ENCODE measurements around the gene ADAMTS17. TPM values are rescaled to one million over a fixed set of nuclear protein-coding genes. Genes with fewer than 3 reads are reported as not detected.

The ADAMTS17 gene
- total and polyA plus RNA-seq, 9 of the 15 experiments (the other 6 are each of a cell fraction or from before 2014, with no cell fraction given), result 0.01 to 0.14 (median 0.07) TPM; not detected in 6

DNA sequence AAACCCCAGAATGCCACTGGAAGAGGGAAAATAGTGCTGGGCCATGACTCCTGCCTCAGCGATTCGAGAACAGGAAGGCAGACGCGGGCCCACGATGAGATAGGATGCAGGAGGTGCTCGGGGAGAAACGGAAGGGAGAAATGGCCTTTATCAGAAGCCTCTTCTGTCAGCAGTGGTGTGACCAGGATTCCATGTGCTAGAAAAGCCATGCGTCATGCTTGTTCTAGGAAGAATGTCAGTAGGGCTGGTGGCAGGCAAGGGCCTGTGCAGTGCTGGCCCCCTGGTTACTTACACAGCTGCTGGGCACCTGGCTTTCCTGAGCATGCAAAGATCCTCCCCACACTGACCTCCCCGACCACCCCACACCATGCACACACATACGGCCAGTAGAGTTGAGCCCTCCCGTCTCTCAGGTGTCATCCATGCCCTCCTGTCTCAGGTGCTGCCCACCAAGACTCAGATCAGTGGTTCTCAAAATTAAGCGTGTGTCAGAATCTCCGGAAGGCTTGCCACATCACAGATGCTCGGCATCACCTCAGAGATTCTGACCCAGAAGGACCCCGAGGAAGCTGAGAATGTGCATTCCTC is 106.7 kb downstream of the ADAMTS17 start (continued):
- TF ChIP-seq ZNF696 (CRISPR knock-in tag; conservative IDR thresholded peaks at IDR 0.05), result no peak
- TF ChIP-seq, protein P1, sequence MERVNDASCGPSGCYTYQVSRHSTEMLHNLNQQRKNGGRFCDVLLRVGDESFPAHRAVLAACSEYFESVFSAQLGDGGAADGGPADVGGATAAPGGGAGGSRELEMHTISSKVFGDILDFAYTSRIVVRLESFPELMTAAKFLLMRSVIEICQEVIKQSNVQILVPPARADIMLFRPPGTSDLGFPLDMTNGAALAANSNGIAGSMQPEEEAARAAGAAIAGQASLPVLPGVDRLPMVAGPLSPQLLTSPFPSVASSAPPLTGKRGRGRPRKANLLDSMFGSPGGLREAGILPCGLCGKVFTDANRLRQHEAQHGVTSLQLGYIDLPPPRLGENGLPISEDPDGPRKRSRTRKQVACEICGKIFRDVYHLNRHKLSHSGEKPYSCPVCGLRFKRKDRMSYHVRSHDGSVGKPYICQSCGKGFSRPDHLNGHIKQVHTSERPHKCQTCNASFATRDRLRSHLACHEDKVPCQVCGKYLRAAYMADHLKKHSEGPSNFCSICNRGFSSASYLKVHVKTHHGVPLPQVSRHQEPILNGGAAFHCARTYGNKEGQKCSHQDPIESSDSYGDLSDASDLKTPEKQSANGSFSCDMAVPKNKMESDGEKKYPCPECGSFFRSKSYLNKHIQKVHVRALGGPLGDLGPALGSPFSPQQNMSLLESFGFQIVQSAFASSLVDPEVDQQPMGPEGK (CRISPR knock-in tag; IDR thresholded peaks at IDR 0.05; ENCODE audit: borderline replicate concordance), result no peak
- TF ChIP-seq, protein P2, sequence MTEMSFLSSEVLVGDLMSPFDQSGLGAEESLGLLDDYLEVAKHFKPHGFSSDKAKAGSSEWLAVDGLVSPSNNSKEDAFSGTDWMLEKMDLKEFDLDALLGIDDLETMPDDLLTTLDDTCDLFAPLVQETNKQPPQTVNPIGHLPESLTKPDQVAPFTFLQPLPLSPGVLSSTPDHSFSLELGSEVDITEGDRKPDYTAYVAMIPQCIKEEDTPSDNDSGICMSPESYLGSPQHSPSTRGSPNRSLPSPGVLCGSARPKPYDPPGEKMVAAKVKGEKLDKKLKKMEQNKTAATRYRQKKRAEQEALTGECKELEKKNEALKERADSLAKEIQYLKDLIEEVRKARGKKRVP (CRISPR knock-in tag; IDR thresholded peaks at IDR 0.05), result no peak
- TF ChIP-seq, protein P3, sequence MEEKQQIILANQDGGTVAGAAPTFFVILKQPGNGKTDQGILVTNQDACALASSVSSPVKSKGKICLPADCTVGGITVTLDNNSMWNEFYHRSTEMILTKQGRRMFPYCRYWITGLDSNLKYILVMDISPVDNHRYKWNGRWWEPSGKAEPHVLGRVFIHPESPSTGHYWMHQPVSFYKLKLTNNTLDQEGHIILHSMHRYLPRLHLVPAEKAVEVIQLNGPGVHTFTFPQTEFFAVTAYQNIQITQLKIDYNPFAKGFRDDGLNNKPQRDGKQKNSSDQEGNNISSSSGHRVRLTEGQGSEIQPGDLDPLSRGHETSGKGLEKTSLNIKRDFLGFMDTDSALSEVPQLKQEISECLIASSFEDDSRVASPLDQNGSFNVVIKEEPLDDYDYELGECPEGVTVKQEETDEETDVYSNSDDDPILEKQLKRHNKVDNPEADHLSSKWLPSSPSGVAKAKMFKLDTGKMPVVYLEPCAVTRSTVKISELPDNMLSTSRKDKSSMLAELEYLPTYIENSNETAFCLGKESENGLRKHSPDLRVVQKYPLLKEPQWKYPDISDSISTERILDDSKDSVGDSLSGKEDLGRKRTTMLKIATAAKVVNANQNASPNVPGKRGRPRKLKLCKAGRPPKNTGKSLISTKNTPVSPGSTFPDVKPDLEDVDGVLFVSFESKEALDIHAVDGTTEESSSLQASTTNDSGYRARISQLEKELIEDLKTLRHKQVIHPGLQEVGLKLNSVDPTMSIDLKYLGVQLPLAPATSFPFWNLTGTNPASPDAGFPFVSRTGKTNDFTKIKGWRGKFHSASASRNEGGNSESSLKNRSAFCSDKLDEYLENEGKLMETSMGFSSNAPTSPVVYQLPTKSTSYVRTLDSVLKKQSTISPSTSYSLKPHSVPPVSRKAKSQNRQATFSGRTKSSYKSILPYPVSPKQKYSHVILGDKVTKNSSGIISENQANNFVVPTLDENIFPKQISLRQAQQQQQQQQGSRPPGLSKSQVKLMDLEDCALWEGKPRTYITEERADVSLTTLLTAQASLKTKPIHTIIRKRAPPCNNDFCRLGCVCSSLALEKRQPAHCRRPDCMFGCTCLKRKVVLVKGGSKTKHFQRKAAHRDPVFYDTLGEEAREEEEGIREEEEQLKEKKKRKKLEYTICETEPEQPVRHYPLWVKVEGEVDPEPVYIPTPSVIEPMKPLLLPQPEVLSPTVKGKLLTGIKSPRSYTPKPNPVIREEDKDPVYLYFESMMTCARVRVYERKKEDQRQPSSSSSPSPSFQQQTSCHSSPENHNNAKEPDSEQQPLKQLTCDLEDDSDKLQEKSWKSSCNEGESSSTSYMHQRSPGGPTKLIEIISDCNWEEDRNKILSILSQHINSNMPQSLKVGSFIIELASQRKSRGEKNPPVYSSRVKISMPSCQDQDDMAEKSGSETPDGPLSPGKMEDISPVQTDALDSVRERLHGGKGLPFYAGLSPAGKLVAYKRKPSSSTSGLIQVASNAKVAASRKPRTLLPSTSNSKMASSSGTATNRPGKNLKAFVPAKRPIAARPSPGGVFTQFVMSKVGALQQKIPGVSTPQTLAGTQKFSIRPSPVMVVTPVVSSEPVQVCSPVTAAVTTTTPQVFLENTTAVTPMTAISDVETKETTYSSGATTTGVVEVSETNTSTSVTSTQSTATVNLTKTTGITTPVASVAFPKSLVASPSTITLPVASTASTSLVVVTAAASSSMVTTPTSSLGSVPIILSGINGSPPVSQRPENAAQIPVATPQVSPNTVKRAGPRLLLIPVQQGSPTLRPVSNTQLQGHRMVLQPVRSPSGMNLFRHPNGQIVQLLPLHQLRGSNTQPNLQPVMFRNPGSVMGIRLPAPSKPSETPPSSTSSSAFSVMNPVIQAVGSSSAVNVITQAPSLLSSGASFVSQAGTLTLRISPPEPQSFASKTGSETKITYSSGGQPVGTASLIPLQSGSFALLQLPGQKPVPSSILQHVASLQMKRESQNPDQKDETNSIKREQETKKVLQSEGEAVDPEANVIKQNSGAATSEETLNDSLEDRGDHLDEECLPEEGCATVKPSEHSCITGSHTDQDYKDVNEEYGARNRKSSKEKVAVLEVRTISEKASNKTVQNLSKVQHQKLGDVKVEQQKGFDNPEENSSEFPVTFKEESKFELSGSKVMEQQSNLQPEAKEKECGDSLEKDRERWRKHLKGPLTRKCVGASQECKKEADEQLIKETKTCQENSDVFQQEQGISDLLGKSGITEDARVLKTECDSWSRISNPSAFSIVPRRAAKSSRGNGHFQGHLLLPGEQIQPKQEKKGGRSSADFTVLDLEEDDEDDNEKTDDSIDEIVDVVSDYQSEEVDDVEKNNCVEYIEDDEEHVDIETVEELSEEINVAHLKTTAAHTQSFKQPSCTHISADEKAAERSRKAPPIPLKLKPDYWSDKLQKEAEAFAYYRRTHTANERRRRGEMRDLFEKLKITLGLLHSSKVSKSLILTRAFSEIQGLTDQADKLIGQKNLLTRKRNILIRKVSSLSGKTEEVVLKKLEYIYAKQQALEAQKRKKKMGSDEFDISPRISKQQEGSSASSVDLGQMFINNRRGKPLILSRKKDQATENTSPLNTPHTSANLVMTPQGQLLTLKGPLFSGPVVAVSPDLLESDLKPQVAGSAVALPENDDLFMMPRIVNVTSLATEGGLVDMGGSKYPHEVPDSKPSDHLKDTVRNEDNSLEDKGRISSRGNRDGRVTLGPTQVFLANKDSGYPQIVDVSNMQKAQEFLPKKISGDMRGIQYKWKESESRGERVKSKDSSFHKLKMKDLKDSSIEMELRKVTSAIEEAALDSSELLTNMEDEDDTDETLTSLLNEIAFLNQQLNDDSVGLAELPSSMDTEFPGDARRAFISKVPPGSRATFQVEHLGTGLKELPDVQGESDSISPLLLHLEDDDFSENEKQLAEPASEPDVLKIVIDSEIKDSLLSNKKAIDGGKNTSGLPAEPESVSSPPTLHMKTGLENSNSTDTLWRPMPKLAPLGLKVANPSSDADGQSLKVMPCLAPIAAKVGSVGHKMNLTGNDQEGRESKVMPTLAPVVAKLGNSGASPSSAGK (IDR thresholded peaks at IDR 0.05), result peak; percentile 97
- TF ChIP-seq ZNF668 (CRISPR knock-in tag; IDR thresholded peaks at IDR 0.05), result peak; percentile 52; the same call in 1 of the 2 replicates
- TF ChIP-seq, protein P4, sequence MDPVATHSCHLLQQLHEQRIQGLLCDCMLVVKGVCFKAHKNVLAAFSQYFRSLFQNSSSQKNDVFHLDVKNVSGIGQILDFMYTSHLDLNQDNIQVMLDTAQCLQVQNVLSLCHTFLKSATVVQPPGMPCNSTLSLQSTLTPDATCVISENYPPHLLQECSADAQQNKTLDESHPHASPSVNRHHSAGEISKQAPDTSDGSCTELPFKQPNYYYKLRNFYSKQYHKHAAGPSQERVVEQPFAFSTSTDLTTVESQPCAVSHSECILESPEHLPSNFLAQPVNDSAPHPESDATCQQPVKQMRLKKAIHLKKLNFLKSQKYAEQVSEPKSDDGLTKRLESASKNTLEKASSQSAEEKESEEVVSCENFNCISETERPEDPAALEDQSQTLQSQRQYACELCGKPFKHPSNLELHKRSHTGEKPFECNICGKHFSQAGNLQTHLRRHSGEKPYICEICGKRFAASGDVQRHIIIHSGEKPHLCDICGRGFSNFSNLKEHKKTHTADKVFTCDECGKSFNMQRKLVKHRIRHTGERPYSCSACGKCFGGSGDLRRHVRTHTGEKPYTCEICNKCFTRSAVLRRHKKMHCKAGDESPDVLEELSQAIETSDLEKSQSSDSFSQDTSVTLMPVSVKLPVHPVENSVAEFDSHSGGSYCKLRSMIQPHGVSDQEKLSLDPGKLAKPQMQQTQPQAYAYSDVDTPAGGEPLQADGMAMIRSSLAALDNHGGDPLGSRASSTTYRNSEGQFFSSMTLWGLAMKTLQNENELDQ (CRISPR knock-in tag; IDR thresholded peaks at IDR 0.05; ENCODE audit: borderline replicate concordance), result no peak
- no peak for TF ChIP-seq ERF (CRISPR knock-in tag; IDR thresholded peaks at IDR 0.05)
- TF ChIP-seq, protein P5, sequence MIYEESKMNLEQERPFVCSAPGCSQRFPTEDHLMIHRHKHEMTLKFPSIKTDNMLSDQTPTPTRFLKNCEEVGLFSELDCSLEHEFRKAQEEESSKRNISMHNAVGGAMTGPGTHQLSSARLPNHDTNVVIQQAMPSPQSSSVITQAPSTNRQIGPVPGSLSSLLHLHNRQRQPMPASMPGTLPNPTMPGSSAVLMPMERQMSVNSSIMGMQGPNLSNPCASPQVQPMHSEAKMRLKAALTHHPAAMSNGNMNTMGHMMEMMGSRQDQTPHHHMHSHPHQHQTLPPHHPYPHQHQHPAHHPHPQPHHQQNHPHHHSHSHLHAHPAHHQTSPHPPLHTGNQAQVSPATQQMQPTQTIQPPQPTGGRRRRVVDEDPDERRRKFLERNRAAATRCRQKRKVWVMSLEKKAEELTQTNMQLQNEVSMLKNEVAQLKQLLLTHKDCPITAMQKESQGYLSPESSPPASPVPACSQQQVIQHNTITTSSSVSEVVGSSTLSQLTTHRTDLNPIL (CRISPR knock-in tag; IDR thresholded peaks at IDR 0.05), result no peak
